ENCODE measurements around the gene CBLB. TPM values are rescaled to one million over a fixed set of nuclear protein-coding genes. Genes with fewer than 3 reads are reported as not detected.

The CBLB gene
- total and polyA plus RNA-seq, 7 donors, result 4.2 to 18.2 (median 12.1) TPM

GRCh38 chr3:105775368-105775767, 93.4 kb downstream of the CBLB start:
- Histone ChIP-seq H3K27ac (no peak overlapping the region), H3K4me1 (no peaks in the 10 kb centered on the region), H3K9me3 (no peaks in the 10 kb centered on the region), H3K4me3 (no peak overlapping the region), H3K27me3 (ENCODE audit: insufficient read depth in 3 of 3, low read length in 2 of 3) (no peaks in the 10 kb centered on the region), H3K36me3 (ENCODE audit: insufficient read depth in 1 of 2, low read depth in 1 of 2) (peaks cover 0 to 7% of the 10 kb centered on the region in 2 donors)
- no peak for DNase-seq
- no peak for ATAC-seq
- WGBS, 3 donors, result 65 to 67% (median 66%) methylated on average over 3 of the region's 3 CpGs
- TF ChIP-seq CTCF (IDR thresholded peaks at IDR 0.05), result no peak
- intact Hi-C loops (cut with DNase I), result no loop called here

- intact Hi-C loops (cut with DNase I), result no loop called here
- Histone ChIP-seq H3K27me3 (ENCODE audit: insufficient read depth in 3 of 3, low read length in 2 of 3) (no peaks in the 10 kb centered on the region), H3K27ac (no peak overlapping the region), H3K4me3 (no peak overlapping the region), H3K4me1 (no peaks in the 10 kb centered on the region), H3K36me3 (ENCODE audit: insufficient read depth in 1 of 2, low read depth in 1 of 2) (peaks cover 0 to 7% of the 10 kb centered on the region in 2 donors), H3K9me3 (no peaks in the 10 kb centered on the region)
- TF ChIP-seq CTCF (IDR thresholded peaks at IDR 0.05), result no peak
- ATAC-seq (no peak), DNase-seq (no peak)
- 78 to 88% (median 84%) methylated on average over 1 of the region's 1 CpG for WGBS, 3 donors
These were observed 94.2 kb downstream of the CBLB start for GRCh38 chr3:105774444-105775180.

- no peaks in the 10 kb centered on the region for H3K4me1 ChIP-seq
- DNase-seq (no peak), ATAC-seq (no peak)
- no peaks in the 10 kb centered on the region for H3K9me3 ChIP-seq
- TF ChIP-seq CTCF (IDR thresholded peaks at IDR 0.05), result no peak
- 92 to 93% (median 92%) methylated on average over 5 of the region's 5 CpGs for WGBS, 3 donors
- peaks cover 0 to 7% of the 10 kb centered on the region in 2 donors for H3K36me3 ChIP-seq (ENCODE audit: insufficient read depth in 1 of 2, low read depth in 1 of 2)
- H3K4me3 ChIP-seq, result no peak overlapping the region
- no peak overlapping the region for H3K27ac ChIP-seq
- H3K27me3 ChIP-seq (ENCODE audit: insufficient read depth in 3 of 3, low read length in 2 of 3), result no peaks in the 10 kb centered on the region
- intact Hi-C loops (cut with DNase I), result no loop called here
These were observed 95.5 kb downstream of the CBLB start for GRCh38 chr3:105773291-105773690.

GRCh38 chr3:105772635-105773034, 96.2 kb downstream of the CBLB start:
- peaks cover 0 to 7% of the 10 kb centered on the region in 2 donors for H3K36me3 ChIP-seq (ENCODE audit: insufficient read depth in 1 of 2, low read depth in 1 of 2)
- H3K4me1 ChIP-seq, result no peaks in the 10 kb centered on the region
- no peaks in the 10 kb centered on the region for H3K9me3 ChIP-seq
- ATAC-seq, result no peak
- intact Hi-C loops (cut with DNase I), result no loop called here
- H3K4me3 ChIP-seq, result no peak overlapping the region
- TF ChIP-seq CTCF (IDR thresholded peaks at IDR 0.05), result no peak
- DNase-seq, result no peak
- 91 to 97% (median 93%) methylated on average over 2 of the region's 2 CpGs for WGBS, 3 donors
- H3K27me3 ChIP-seq (ENCODE audit: insufficient read depth in 3 of 3, low read length in 2 of 3), result no peaks in the 10 kb centered on the region
- H3K27ac ChIP-seq, result no peak overlapping the region

GRCh38 chr3:105771392-105771791, 97.4 kb downstream of the CBLB start:
- DNase-seq (no peak), ATAC-seq (no peak)
- Histone ChIP-seq H3K27ac (no peak overlapping the region), H3K36me3 (ENCODE audit: insufficient read depth in 1 of 2, low read depth in 1 of 2) (peaks cover 0 to 7% of the 10 kb centered on the region in 2 donors), H3K9me3 (no peaks in the 10 kb centered on the region), H3K4me3 (no peak overlapping the region), H3K27me3 (ENCODE audit: insufficient read depth in 3 of 3, low read length in 2 of 3) (no peaks in the 10 kb centered on the region), H3K4me1 (no peaks in the 10 kb centered on the region)
- 100% methylated on average over 1 of the region's 1 CpG for WGBS, 3 donors
- TF ChIP-seq CTCF (IDR thresholded peaks at IDR 0.05), result no peak
- intact Hi-C loops (cut with DNase I), result no loop called here

All from psoas muscle (tissue), 8 donors.